ENCODE data around the gene TMEM45A.

Gene TMEM45A

GRCh38 chr3:100570811-100571210 is 78.4 kb downstream of the TMEM45A start:
- Histone ChIP-seq H3K9me3 (ENCODE audit: insufficient read depth, low read length) (no peaks in the 10 kb centered on the region), H3K27ac (ENCODE audit: low read length) (no peak overlapping the region), H3K27me3 (ENCODE audit: low read depth, low read length) (no peaks in the 10 kb centered on the region), H3K79me2 (ENCODE audit: low read length) (no peaks in the 10 kb centered on the region), H3K4me2 (ENCODE audit: low read length) (no peak overlapping the region), H2AFZ (ENCODE audit: low read depth, low read length) (no peak overlapping the region), H3K9ac (ENCODE audit: low read length) (no peak overlapping the region), H3K4me3 (ENCODE audit: low read length) (no peak overlapping the region), H3K36me3 (replicated peaks; ENCODE audit: low read depth, low read length) (no peaks in the 10 kb centered on the region), H3K4me1 (ENCODE audit: low read length) (no peaks in the 10 kb centered on the region), H4K20me1 (ENCODE audit: insufficient read depth, low read length) (no peaks in the 10 kb centered on the region)
- TF ChIP-seq EZH2phosphoT487 (IDR thresholded peaks at IDR 0.05; ENCODE audit: low read depth) = no peak
- TF ChIP-seq CTCF (IDR thresholded peaks at IDR 0.05; ENCODE audit: low read depth, low read length) = no peak

GRCh38 chr3:100574536-100574935 is 82.1 kb downstream of the TMEM45A start:
- no peaks in the 10 kb centered on the region for H3K9me3 ChIP-seq (ENCODE audit: insufficient read depth, low read length)
- H3K4me1 ChIP-seq (ENCODE audit: low read length) = no peaks in the 10 kb centered on the region
- H3K36me3 ChIP-seq (replicated peaks; ENCODE audit: low read depth, low read length) = no peaks in the 10 kb centered on the region
- no peak overlapping the region for H3K27ac ChIP-seq (ENCODE audit: low read length)
- H3K9ac ChIP-seq (ENCODE audit: low read length) = no peak overlapping the region
- H3K4me3 ChIP-seq (ENCODE audit: low read length) = no peak overlapping the region
- no peak overlapping the region for H2AFZ ChIP-seq (ENCODE audit: low read depth, low read length)
- no peaks in the 10 kb centered on the region for H4K20me1 ChIP-seq (ENCODE audit: insufficient read depth, low read length)
- H3K27me3 ChIP-seq (ENCODE audit: low read depth, low read length) = no peaks in the 10 kb centered on the region
- TF ChIP-seq CTCF (IDR thresholded peaks at IDR 0.05; ENCODE audit: low read depth, low read length) (no peak), EZH2phosphoT487 (IDR thresholded peaks at IDR 0.05; ENCODE audit: low read depth) (no peak)
- H3K4me2 ChIP-seq (ENCODE audit: low read length) = no peak overlapping the region
- H3K79me2 ChIP-seq (ENCODE audit: low read length) = no peaks in the 10 kb centered on the region

DNA sequence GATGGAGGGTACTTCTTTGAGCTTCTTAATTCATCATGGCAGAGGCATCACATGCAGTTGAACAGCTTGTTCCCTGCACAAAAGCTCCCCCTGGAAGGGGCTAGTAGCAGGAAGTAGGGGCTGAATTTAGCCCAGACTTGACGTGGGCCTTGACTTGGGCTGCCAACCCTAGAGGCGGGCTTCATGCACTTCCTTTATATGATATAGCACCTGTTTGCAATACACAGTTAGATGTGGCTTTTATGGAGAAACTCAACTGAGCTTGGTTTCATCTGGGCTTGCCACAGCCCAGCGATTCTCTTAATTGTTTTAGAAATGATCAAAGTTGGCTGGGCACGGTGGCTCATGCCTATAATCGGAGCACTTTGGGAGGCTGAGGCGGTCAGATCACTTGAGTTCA is 83.3 kb downstream of the TMEM45A start:
- H3K27ac ChIP-seq (ENCODE audit: low read length) = no peak overlapping the region
- H3K9ac ChIP-seq (ENCODE audit: low read length) = no peak overlapping the region
- TF ChIP-seq CTCF (IDR thresholded peaks at IDR 0.05; ENCODE audit: low read depth, low read length) (no peak), EZH2phosphoT487 (IDR thresholded peaks at IDR 0.05; ENCODE audit: low read depth) (no peak)
- no peaks in the 10 kb centered on the region for H3K4me1 ChIP-seq (ENCODE audit: low read length)
- H3K4me3 ChIP-seq (ENCODE audit: low read length) = no peak overlapping the region
- H2AFZ ChIP-seq (ENCODE audit: low read depth, low read length) = no peak overlapping the region
- H3K36me3 ChIP-seq (replicated peaks; ENCODE audit: low read depth, low read length) = no peaks in the 10 kb centered on the region
- H3K9me3 ChIP-seq (ENCODE audit: insufficient read depth, low read length) = no peaks in the 10 kb centered on the region
- no peak overlapping the region for H3K4me2 ChIP-seq (ENCODE audit: low read length)
- H4K20me1 ChIP-seq (ENCODE audit: insufficient read depth, low read length) = no peaks in the 10 kb centered on the region
- H3K79me2 ChIP-seq (ENCODE audit: low read length) = no peaks in the 10 kb centered on the region
- H3K27me3 ChIP-seq (ENCODE audit: low read depth, low read length) = no peaks in the 10 kb centered on the region

- TF ChIP-seq CTCF (IDR thresholded peaks at IDR 0.05; ENCODE audit: low read depth, low read length) (peak; percentile 4; the same call in 1 of the 2 replicates), EZH2phosphoT487 (IDR thresholded peaks at IDR 0.05; ENCODE audit: low read depth) (no peak)
- no peak overlapping the region for H3K27ac ChIP-seq (ENCODE audit: low read length)
- no peak overlapping the region for H3K4me3 ChIP-seq (ENCODE audit: low read length)
- H2AFZ ChIP-seq (ENCODE audit: low read depth, low read length) = no peak overlapping the region
- H3K9me3 ChIP-seq (ENCODE audit: insufficient read depth, low read length) = no peaks in the 10 kb centered on the region
- no peaks in the 10 kb centered on the region for H3K27me3 ChIP-seq (ENCODE audit: low read depth, low read length)
- no peak overlapping the region for H3K4me2 ChIP-seq (ENCODE audit: low read length)
- H3K9ac ChIP-seq (ENCODE audit: low read length) = no peak overlapping the region
- no peaks in the 10 kb centered on the region for H4K20me1 ChIP-seq (ENCODE audit: insufficient read depth, low read length)
- no peaks in the 10 kb centered on the region for H3K79me2 ChIP-seq (ENCODE audit: low read length)
- H3K36me3 ChIP-seq (replicated peaks; ENCODE audit: low read depth, low read length) = no peaks in the 10 kb centered on the region
- H3K4me1 ChIP-seq (ENCODE audit: low read length) = no peaks in the 10 kb centered on the region
These were observed 85.1 kb downstream of the TMEM45A start for GRCh38 chr3:100577382-100578008.

All from OCI-LY3 (cell line).